BJ (cell line): ENCODE results near the gene PRKG1. TPM values are rescaled to one million over a fixed set of nuclear protein-coding genes. Genes with fewer than 3 reads are reported as not detected.

ENCODE experiments used
- CTCF ChIA-PET: fragments of 350-600 bp; formaldehyde crosslinking; extraction: SDS; loops from one replicate; lab custom pipeline; 2021; ENCODE audit warnings: antibody characterized with exemption, inconsistent platforms; lab: Yijun Ruan, JAX
- POLR2A ChIA-PET: fragments of 300-600 bp; sonication (Branson Sonifier 250); formaldehyde crosslinking; extraction: SDS; loops from one replicate; lab custom pipeline; 2021; ENCODE audit warnings: antibody characterized with exemption; lab: Charles Lee
- DNase-seq: peaks from one replicate; pipeline ENCODE4 v3.0.0-alpha.2; 2011; ENCODE audit warnings: low read depth
- H3K27me3 ChIP-seq: 2 replicates; pipeline ENCODE4 v1.6.0; 2011; ENCODE audit warnings: low read length; ENCODE audit not compliant: control insufficient read depth, insufficient read depth
- H3K36me3 ChIP-seq: 2 replicates; pipeline ENCODE4 v1.5.1; 2011; ENCODE audit warnings: low read length; ENCODE audit not compliant: control insufficient read depth, insufficient read depth
- H3K4me3 ChIP-seq: 2 replicates; pipeline ENCODE4 v1.5.1; 2011; ENCODE audit warnings: low read depth, mild to moderate bottlenecking, control low read depth, low read length
- polyA plus RNA-seq: library from polyadenylated mRNA; depleted of rRNA; stranded (reverse); fragments of >200 nt; gene quantifications from 2 replicates; pipeline ENCODE4 v1.2.3, GENCODE V29; 2011
- TF ChIP-seq, protein P1 (sequence below): IDR thresholded peaks from 2 replicates; pipeline ENCODE4 v1.5.1; 2011; ENCODE audit warnings: low read depth, mild to moderate bottlenecking, control low read depth, inconsistent platforms, low read length, moderate library complexity; ENCODE audit not compliant: insufficient read depth

The PRKG1 gene
- polyA plus RNA-seq, 1 experiment: 9.7 TPM

DNA sequence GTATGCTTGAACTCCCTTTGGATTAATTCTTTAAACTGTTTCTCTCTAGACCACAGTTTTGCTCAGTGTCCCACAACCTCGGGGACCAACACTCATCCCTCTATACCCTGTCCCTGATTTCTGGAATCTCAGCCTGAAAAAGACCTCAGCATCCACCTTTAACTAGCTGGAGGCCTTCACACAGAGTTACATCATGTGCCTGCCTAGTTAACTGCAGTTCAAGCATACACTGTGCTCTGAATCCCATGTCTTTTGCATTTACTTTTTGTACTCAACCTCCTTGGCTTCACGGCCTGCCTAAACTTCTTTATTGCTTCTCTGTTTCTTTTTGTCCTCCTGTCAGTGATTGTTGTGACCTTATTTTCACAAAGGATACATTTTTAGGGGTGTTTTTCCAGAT is 66.7 kb downstream of the PRKG1 start:
- H3K36me3 ChIP-seq: no peaks in the 10 kb centered on the region; the same call in 1 of the 2 replicates
- H3K4me3 ChIP-seq: no peak overlapping the region
- ChIA-PET POLR2A (no interaction called here), CTCF (no interaction called here)
- no peak for DNase-seq
- TF ChIP-seq, protein P1, sequence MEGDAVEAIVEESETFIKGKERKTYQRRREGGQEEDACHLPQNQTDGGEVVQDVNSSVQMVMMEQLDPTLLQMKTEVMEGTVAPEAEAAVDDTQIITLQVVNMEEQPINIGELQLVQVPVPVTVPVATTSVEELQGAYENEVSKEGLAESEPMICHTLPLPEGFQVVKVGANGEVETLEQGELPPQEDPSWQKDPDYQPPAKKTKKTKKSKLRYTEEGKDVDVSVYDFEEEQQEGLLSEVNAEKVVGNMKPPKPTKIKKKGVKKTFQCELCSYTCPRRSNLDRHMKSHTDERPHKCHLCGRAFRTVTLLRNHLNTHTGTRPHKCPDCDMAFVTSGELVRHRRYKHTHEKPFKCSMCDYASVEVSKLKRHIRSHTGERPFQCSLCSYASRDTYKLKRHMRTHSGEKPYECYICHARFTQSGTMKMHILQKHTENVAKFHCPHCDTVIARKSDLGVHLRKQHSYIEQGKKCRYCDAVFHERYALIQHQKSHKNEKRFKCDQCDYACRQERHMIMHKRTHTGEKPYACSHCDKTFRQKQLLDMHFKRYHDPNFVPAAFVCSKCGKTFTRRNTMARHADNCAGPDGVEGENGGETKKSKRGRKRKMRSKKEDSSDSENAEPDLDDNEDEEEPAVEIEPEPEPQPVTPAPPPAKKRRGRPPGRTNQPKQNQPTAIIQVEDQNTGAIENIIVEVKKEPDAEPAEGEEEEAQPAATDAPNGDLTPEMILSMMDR: no peak
- H3K27me3 ChIP-seq: no peaks in the 10 kb centered on the region

DNA sequence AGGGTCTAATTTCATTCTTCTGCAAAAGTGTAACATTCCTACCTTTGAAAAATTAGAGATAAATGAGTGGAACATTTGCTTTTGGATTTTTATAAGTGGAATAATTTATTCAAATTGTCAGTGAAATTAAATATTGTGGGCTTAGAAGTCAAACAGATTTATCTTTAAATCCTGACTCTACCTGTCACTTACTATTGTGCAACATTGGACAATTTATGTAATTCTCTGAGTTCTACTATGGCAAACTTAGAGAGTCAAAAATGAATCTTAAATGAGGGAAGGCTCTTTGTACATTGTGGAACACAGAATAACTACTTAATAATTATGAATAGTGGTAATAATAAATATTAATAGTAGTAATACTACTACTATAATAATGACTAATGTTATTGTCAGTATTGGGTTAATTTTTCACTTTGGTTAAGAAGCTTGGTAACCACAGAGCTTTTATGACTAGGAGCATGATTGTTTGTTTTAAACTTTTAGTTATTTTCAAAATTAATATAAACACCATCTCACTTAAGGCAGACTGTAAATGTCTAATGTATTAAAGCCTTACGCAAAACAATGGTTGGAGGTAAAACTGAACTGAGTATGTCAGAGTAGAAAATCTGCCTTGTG is 70.0 kb downstream of the PRKG1 start:
- TF ChIP-seq, protein P1: no peak
- POLR2A ChIA-PET: interaction anchor here (0.7 kb wide), 1 partner anchor 34 kb away, joined by 3 read pairs; no protein-coding TSS in a partner anchor
- Histone ChIP-seq H3K27me3 (no peaks in the 10 kb centered on the region), H3K36me3 (no peaks in the 10 kb centered on the region; the same call in 1 of the 2 replicates), H3K4me3 (no peak overlapping the region)
- DNase-seq: no peak
- CTCF ChIA-PET: no interaction called here

DNA sequence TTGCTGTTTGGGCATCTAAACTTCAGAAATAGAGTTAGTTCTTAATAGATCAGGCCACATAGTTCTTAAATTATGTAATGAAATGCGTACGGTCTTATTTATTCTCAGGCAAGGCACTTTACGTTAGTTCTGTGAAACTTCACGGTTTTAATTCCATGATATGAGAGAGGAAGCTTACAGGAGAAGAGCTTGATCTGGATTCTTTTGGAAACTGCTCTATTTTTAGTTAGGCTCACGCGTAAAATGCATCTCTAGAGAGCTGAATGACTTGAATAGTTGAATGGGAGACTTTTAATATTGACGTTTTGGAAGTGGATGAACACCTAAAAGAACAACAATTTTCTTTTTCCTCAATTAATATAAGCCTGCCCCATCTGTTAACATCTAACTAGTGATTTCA is 71.1 kb downstream of the PRKG1 start:
- Histone ChIP-seq H3K27me3 (no peaks in the 10 kb centered on the region), H3K4me3 (no peak overlapping the region), H3K36me3 (no peaks in the 10 kb centered on the region)
- CTCF ChIA-PET: no interaction called here
- no peak for DNase-seq
- TF ChIP-seq, protein P1: no peak
- POLR2A ChIA-PET: no interaction called here

DNA sequence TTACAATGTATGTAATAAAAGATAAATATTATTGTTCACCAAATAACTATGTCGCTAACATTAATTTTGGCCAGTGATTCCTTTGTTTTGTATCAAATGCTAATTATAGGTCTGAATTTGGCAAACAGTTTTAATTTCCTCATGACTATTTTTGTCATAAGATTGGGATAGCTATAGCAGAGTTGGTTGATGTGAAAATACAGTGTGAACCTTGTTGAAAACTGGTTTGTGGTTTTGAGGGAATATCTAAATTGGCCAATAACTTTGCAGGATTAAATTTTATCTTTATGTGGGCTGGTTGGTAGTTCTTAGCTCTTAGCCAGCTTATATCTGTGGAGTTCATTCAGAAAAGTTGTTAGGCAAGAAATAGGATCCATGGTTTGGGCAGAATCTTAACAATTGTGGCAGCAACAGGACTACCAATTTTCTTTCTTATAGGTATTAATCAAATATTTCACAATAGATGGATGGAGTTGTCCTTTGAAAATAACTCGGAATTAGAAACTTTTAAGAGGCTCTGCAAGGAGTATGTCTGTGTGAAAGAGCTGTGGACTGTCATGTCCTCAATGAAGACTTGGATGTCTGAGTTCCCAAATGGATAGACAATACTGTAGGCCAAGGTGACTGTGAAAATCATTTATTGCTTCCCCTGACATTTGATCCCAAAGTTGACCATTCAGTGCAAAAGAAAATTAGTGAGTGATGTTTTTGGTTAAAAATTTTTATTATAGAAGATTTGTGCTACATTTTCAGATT is 73.5 kb downstream of the PRKG1 start:
- Histone ChIP-seq H3K36me3 (no peaks in the 10 kb centered on the region), H3K27me3 (no peaks in the 10 kb centered on the region), H3K4me3 (no peak overlapping the region)
- ChIA-PET POLR2A (no interaction called here), CTCF (no interaction called here)
- no peak for DNase-seq
- TF ChIP-seq, protein P1: no peak

DNA sequence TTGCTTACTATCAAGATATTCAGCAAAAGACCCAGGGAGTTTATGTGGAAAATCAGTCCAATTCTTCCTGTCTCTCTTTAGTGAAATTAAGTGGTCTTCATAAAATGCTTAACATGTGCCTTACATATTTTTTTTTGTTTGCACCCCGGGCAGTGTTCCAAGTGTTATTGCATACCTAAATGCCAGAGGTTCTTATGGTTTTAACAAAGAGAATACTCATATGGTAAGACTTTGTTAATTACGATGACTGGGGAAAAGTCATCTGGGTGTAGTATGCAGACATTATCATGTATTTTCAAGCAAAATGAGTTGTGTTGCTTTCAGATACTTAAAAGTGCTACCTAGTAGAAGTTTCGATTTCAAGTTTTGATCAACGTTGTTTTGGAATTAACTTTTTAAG is 82.6 kb downstream of the PRKG1 start:
- ChIA-PET CTCF (interaction anchor here (1.0 kb wide), 1 partner anchor 144 kb away, joined by 4 read pairs; no protein-coding TSS in a partner anchor), POLR2A (no interaction called here)
- Histone ChIP-seq H3K36me3 (no peaks in the 10 kb centered on the region), H3K4me3 (no peak overlapping the region), H3K27me3 (no peaks in the 10 kb centered on the region)
- peak; percentile 61 for DNase-seq
- TF ChIP-seq, protein P1: no peak
